ENCODE results near the gene NUTF2.
A peak's percentile ranks its signal among the peaks of the same experiment; 100 is the strongest.

The NUTF2 gene

DNA sequence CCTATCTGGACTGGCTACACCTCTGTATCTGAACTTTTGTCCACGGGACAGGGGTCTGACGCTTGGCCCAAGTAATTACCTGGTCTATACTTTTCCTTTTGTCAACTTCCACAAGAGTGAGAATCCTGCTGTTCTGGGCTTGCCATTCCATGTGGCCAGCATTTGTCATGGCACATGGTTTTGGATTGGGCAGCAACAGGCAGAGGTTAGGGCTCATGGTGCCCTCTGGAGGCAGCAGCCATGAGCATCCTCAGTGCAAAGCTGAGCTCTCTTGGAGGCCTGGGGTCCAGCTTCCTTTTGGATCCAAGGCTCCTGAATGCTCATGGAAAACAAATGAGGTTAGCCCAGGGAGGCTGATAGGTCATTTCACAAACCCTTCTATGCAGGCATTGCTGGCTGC is 18.6 kb downstream of the NUTF2 start:
- peak; percentile 75 for DNase-seq

- DNase-seq: no peak
Measured at GRCh38 chr16:67868290-67868689, 21.6 kb downstream of the NUTF2 start.

DNA sequence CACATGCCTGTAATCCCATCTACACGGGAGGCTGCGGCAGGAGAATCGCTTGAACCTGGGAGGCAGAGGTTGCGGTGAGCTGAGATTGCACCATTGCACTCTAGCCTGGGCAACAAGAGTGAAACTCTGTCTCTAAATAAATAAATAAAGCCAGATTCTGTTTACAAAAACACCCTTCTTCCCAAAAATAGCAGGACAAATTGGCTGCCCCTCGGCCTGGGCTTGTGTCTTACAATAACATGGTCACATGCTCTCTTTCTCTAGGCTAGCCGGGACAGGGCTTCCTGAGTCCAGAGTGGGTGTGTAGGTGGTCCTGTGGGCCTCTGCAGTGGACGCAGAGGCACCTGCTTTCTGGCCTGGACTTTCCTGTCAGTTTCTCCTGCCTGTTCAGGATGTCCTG is 22.9 kb downstream of the NUTF2 start:
- no peak for DNase-seq

GRCh38 chr16:67871256-67871655 is 24.5 kb downstream of the NUTF2 start:
- no peak for DNase-seq

DNA sequence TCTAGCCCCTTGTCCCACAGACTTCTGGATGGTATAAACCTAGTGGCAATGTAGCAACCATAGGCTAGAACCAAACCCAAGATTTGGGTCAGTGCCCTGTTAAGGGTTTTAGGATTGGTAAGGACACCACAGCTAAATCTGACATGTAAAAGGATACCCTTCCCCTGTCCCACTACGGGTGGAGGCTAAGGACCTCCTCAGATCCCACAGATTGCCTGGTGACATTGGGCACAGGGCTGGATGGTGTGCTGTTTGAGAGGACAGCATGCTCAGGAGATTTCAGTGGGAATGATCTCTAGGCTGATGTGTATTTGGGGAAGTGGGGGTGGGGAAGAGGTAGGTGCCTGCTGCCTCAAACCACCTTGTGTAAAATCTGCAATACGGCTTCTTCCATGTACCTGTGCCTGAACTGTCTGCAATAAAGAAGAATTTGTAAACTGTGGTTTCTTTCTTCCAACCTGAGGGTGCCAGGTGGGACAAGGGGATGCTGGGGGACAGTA is 25.4 kb downstream of the NUTF2 start:
- peak; percentile 20 for DNase-seq

DNA sequence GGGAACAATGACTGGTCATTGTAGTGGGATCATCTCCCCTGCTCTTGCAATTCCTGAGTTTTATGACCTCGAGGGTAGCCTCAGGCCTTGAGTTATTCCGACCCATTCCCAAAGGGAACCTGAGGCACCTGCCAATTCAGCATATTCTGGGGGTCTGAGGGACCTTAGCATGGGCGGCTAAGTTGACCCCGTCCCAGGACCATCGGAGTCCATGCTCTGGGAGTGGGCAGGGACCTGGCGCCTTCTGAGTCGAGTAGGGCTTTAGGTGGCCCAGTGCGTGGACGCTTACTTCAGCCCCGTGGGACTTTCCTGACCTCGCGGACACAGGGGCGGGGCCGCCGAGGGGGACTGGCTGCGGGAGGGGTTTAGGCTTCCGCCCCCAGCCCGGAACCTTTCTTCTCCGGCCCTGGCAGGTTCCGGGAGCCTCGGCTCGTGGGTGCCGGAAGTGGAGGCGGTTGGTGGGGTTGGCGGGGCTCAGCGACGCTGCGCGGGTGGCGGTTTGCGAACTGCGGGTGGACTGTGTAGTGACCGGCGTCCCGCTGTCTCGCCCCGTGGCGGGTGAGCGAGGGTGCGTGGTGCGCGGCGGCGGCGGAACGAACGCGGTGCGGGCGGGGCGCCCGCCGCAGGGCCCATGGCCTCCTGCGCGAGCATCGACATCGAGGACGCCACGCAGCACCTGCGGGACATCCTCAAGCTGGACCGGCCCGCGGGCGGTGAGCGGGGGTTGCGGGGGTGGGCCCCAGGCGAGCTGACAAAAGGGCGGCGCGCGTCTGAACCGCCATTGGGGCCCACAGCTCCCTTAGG is 26.1 kb downstream of the NUTF2 start, which contains the start of gene EDC4:
Gene EDC4, plus strand, starts transcription at position 422 of the 804 bp plus-strand sequence. Its CDS starts 210 bp downstream, at position 632.
- DNase-seq: peak; percentile 90

- peak; percentile 47 for DNase-seq
Measured at GRCh38 chr16:67873435-67874370, 27.0 kb downstream of the NUTF2 start.

DNA sequence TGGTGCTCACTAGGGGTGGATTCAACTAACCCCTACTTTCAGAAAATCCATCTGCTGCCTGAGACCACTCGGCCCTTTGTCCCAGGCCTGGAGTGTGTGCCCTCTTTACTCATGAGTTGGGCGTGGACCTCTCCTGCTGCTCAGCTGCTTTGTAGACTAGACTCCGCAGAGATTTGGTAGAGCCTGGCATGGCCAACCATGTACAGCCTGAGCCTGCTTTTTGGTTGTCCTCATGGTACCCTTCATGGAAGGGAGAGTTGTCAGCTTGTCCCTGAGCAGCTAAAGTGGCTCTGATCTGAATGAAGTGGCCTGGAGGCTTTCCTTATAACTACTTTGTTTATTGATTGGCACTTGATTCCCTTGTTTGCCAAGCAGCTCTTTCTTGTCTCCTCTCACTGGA is 27.6 kb downstream of the NUTF2 start:
- DNase-seq: peak; percentile 13

DNA sequence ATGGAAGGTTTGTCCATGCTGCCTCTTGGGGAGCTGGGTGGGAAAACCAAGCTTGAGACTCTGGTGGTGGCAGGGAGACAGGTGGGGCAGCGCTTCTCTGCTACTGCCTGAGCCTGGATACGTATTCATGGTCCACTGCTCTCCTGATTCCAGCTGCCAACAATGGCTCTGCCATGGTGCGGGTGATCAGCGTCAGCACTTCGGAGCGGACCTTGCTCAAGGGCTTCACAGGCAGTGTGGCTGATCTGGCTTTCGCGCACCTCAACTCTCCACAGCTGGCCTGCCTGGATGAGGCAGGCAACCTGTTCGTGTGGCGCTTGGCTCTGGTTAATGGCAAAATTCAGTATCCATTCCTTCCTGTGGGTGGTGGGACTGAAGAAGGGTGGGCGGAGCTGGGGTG is 30.3 kb downstream of the NUTF2 start:
- no peak for DNase-seq

- DNase-seq: no peak
Measured at GRCh38 chr16:67878232-67878631, 31.5 kb downstream of the NUTF2 start.

DNA sequence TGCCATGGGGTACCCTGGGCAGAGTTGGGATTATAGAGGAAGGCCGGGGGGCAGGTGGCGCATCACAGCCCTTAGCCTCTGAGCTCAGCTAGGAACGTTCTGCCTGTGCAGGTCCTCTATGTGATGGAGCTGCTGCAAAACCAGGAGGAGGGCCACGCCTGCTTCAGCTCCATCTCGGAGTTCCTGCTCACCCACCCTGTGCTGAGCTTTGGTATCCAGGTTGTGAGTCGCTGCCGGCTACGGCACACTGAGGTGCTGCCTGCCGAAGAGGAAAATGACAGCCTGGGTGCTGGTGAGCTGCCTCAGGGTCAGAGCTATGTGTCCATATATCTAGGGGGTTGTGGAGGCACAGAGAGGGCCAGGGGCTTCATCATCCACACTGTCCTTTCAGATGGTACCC is 32.1 kb downstream of the NUTF2 start:
- DNase-seq: no peak

- no peak for DNase-seq
Measured at GRCh38 chr16:67879462-67879861, 32.7 kb downstream of the NUTF2 start.

- no peak for DNase-seq
Measured at GRCh38 chr16:67879936-67880335, 33.2 kb downstream of the NUTF2 start.

- no peak for DNase-seq
Measured at GRCh38 chr16:67880584-67880983, 33.9 kb downstream of the NUTF2 start.

- DNase-seq: no peak
Measured at GRCh38 chr16:67881621-67882161, 35.0 kb downstream of the NUTF2 start.

- no peak for DNase-seq
Measured at GRCh38 chr16:67882374-67883145, 35.8 kb downstream of the NUTF2 start.

- DNase-seq: no peak
Measured at GRCh38 chr16:67883146-67883871, 36.6 kb downstream of the NUTF2 start.

GRCh38 chr16:67883872-67884261 is 37.1 kb downstream of the NUTF2 start:
- DNase-seq: peak; percentile 77

DNA sequence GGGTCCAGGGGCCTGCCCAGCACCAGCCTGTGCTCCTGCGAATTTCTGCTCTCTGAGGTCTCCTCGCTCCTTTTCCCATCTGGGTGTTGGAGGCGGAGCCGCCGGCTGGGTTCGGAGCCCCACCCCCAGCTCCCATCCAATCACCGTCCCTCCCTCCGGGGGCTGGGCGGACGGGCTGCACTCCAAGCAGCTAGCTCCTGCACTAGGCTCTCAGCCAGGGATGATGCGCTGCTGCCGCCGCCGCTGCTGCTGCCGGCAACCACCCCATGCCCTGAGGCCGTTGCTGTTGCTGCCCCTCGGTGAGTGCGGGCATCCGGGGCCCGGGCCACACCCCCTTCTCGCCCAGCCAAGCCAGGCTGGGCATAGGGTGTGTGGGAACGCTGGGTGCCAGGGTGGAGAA is 38.0 kb downstream of the NUTF2 start, which contains the start of gene NRN1L:
Gene NRN1L, plus strand, starts transcription at position 202 of the 400 bp plus-strand sequence. Its CDS starts 19 bp downstream, at position 221.
- peak; percentile 19 for DNase-seq

- no peak for DNase-seq
Measured at GRCh38 chr16:67885545-67885944, 38.8 kb downstream of the NUTF2 start.

DNA sequence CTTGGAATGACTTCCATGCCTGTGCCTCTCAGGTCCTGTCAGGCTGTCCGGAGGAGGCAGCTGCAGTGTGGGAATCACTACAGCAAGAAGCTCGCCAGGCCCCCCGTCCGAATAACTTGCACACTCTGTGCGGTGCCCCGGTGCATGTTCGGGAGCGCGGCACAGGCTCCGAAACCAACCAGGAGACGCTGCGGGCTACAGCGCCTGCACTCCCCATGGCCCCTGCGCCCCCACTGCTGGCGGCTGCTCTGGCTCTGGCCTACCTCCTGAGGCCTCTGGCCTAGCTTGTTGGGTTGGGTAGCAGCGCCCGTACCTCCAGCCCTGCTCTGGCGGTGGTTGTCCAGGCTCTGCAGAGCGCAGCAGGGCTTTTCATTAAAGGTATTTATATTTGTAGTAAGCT is 39.2 kb downstream of the NUTF2 start:
- DNase-seq: no peak

DNA sequence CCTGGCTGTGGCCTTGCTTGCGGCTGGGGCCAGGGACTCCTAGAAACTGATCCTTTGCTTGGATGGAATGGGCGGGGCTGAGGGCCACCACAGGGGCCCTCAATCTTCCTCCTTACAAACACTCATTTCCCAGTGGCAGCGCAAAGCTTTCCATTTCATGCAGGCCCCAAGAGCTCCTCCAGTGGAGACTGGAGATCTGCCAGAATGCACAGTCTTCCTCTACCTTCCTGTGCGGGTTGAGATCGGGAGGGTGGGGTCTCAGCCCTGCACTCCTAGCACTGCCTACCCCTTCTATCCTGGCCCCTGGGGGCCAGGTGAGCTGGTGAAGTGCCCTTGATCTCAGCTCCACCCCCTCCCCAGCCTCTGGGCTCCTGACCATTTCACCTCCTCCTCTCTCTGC is 39.7 kb downstream of the NUTF2 start:
- DNase-seq: no peak
